T-helper 1 cell treated with Interleukin-12 subunit alpha and Interleukin-12 subunit beta and Interleukin-4 antibody, amounts not matched to agents 30 μg/mL and 1 μg/mL, for 36 hours (primary cell): ENCODE results near the gene GGTA1.
A peak's percentile ranks its signal among the peaks of the same experiment; 100 is the strongest.
"Not testable (repeated sequence)": the region's sequence is repeated elsewhere in the genome, so short reads cannot be mapped to it uniquely, and the experiment has no call there.

Experiments
- H3K27ac Mint-ChIP-seq: one replicate; pipeline ENCODE4 v1.8.0; 2021; ENCODE audit warnings: mild to moderate bottlenecking, mixed read lengths
- H3K27me3 Mint-ChIP-seq: one replicate; pipeline ENCODE4 v1.8.0; 2021; ENCODE audit warnings: low read depth, mixed read lengths
- H3K36me3 Mint-ChIP-seq: one replicate; pipeline ENCODE4 v1.8.0; 2021; ENCODE audit warnings: low read depth, mixed read lengths
- H3K4me1 Mint-ChIP-seq: one replicate; pipeline ENCODE4 v1.8.0; 2021; ENCODE audit warnings: low read depth, mixed read lengths
- H3K4me3 Mint-ChIP-seq: one replicate; pipeline ENCODE4 v1.8.0; 2021; ENCODE audit warnings: mild to moderate bottlenecking, moderate library complexity, mixed read lengths
- H3K9me3 Mint-ChIP-seq: one replicate; pipeline ENCODE4 v1.8.0; 2021; ENCODE audit warnings: mixed read lengths

The GGTA1 gene

GRCh38 chr9:121499427-121500164 lies at the start of gene GGTA1:
Gene GGTA1, minus strand, starts transcription at chr9:121499844. Its CDS starts 31,922 bp downstream, at chr9:121467922.
- peaks cover 10% of the 10 kb centered on the region for H3K9me3 Mint-ChIP-seq
- peaks cover 22% of the 10 kb centered on the region for H3K4me1 Mint-ChIP-seq
- H3K27ac Mint-ChIP-seq = no peak within 1 kb of the TSS
- peaks cover 2% of the 10 kb centered on the region for H3K36me3 Mint-ChIP-seq
- peak within 1 kb of the TSS; percentile 77 for H3K4me3 Mint-ChIP-seq
- H3K27me3 Mint-ChIP-seq = peaks cover 66% of the 10 kb centered on the region

GRCh38 chr9:121548666-121549065 lies 49.0 kb upstream of the GGTA1 start:
- Mint-ChIP-seq H3K4me1 (peaks cover 4% of the 10 kb centered on the region), H3K27ac (no peak overlapping the region), H3K4me3 (no peak overlapping the region), H3K27me3 (peaks cover 22% of the 10 kb centered on the region), H3K9me3 (no peaks in the 10 kb centered on the region), H3K36me3 (no peaks in the 10 kb centered on the region)

- no peaks in the 10 kb centered on the region for H3K36me3 Mint-ChIP-seq
- H3K4me1 Mint-ChIP-seq = peaks cover under 1% of the 10 kb centered on the region
- no peak overlapping the region for H3K27ac Mint-ChIP-seq
- H3K9me3 Mint-ChIP-seq = no peaks in the 10 kb centered on the region
- peaks cover 13% of the 10 kb centered on the region for H3K27me3 Mint-ChIP-seq
- H3K4me3 Mint-ChIP-seq = no peak overlapping the region
These were observed 46.3 kb upstream of the GGTA1 start for GRCh38 chr9:121545875-121546423.

GRCh38 chr9:121545150-121545874 lies 45.7 kb upstream of the GGTA1 start:
- Mint-ChIP-seq H3K4me1 (no peaks in the 10 kb centered on the region), H3K27me3 (peaks cover 12% of the 10 kb centered on the region), H3K36me3 (no peaks in the 10 kb centered on the region), H3K9me3 (no peaks in the 10 kb centered on the region), H3K27ac (no peak overlapping the region), H3K4me3 (no peak overlapping the region)

- H3K27ac Mint-ChIP-seq = no peak overlapping the region
These were observed 42.4 kb upstream of the GGTA1 start for GRCh38 chr9:121542025-121542424.

GRCh38 chr9:121541256-121541655 lies 41.6 kb upstream of the GGTA1 start:
- Mint-ChIP-seq H3K4me3 (no peak overlapping the region), H3K36me3 (no peaks in the 10 kb centered on the region), H3K9me3 (no peaks in the 10 kb centered on the region), H3K4me1 (no peaks in the 10 kb centered on the region), H3K27me3 (peaks cover 6% of the 10 kb centered on the region), H3K27ac (no peak overlapping the region)

More at GRCh38 chr9:121542025-121542424, 42.4 kb upstream of the GGTA1 start:
- Mint-ChIP-seq H3K9me3 (no peaks in the 10 kb centered on the region), H3K27me3 (peaks cover 9% of the 10 kb centered on the region), H3K36me3 (no peaks in the 10 kb centered on the region), H3K4me3 (no peak overlapping the region), H3K4me1 (no peaks in the 10 kb centered on the region)

GRCh38 chr9:121538221-121538620 lies 38.6 kb upstream of the GGTA1 start:
- Mint-ChIP-seq H3K4me3 (no peak overlapping the region), H3K9me3 (no peaks in the 10 kb centered on the region), H3K36me3 (no peaks in the 10 kb centered on the region), H3K27ac (no peak overlapping the region), H3K4me1 (no peaks in the 10 kb centered on the region), H3K27me3 (peaks cover 6% of the 10 kb centered on the region)

- no peaks in the 10 kb centered on the region for H3K4me1 Mint-ChIP-seq
- H3K9me3 Mint-ChIP-seq = no peaks in the 10 kb centered on the region
- H3K4me3 Mint-ChIP-seq = no peak overlapping the region
- peaks cover 10% of the 10 kb centered on the region for H3K27me3 Mint-ChIP-seq
- H3K27ac Mint-ChIP-seq = no peak overlapping the region
- no peaks in the 10 kb centered on the region for H3K36me3 Mint-ChIP-seq
These were observed 37.6 kb upstream of the GGTA1 start for GRCh38 chr9:121537283-121537682.

GRCh38 chr9:121532881-121533280 lies 33.2 kb upstream of the GGTA1 start:
- Mint-ChIP-seq H3K27me3 (peaks cover 4% of the 10 kb centered on the region), H3K36me3 (no peaks in the 10 kb centered on the region), H3K9me3 (no peaks in the 10 kb centered on the region), H3K27ac (no peak overlapping the region), H3K4me1 (no peaks in the 10 kb centered on the region), H3K4me3 (no peak overlapping the region)

- no peak overlapping the region for H3K4me3 Mint-ChIP-seq
- no peak overlapping the region for H3K27ac Mint-ChIP-seq
- no peaks in the 10 kb centered on the region for H3K36me3 Mint-ChIP-seq
- H3K27me3 Mint-ChIP-seq = peaks cover 4% of the 10 kb centered on the region
- H3K9me3 Mint-ChIP-seq = no peaks in the 10 kb centered on the region
- H3K4me1 Mint-ChIP-seq = no peaks in the 10 kb centered on the region
These were observed 29.8 kb upstream of the GGTA1 start for GRCh38 chr9:121529237-121529987.

GRCh38 chr9:121528642-121529041 lies 29.0 kb upstream of the GGTA1 start:
- Mint-ChIP-seq H3K4me1 (no peaks in the 10 kb centered on the region), H3K36me3 (no peaks in the 10 kb centered on the region), H3K27me3 (peaks cover 4% of the 10 kb centered on the region), H3K9me3 (no peaks in the 10 kb centered on the region), H3K27ac (no peak overlapping the region), H3K4me3 (no peak overlapping the region)

- H3K9me3 Mint-ChIP-seq = no peaks in the 10 kb centered on the region
- no peaks in the 10 kb centered on the region for H3K27me3 Mint-ChIP-seq
- H3K36me3 Mint-ChIP-seq = no peaks in the 10 kb centered on the region
- H3K4me1 Mint-ChIP-seq = no peaks in the 10 kb centered on the region
- no peak overlapping the region for H3K27ac Mint-ChIP-seq
- no peak overlapping the region for H3K4me3 Mint-ChIP-seq
These were observed 27.7 kb upstream of the GGTA1 start for GRCh38 chr9:121527371-121527770.

- H3K27ac Mint-ChIP-seq, H3K4me1 Mint-ChIP-seq, H3K9me3 Mint-ChIP-seq, H3K36me3 Mint-ChIP-seq, H3K4me3 Mint-ChIP-seq: not testable (repeated sequence)
- H3K27me3 Mint-ChIP-seq = peaks cover 14% of the 10 kb centered on the region
These were observed 20.0 kb upstream of the GGTA1 start for GRCh38 chr9:121519688-121520087.

- H3K27ac Mint-ChIP-seq = no peak overlapping the region
- no peak overlapping the region for H3K4me3 Mint-ChIP-seq
- no peaks in the 10 kb centered on the region for H3K9me3 Mint-ChIP-seq
- no peaks in the 10 kb centered on the region for H3K4me1 Mint-ChIP-seq
- peaks cover 14% of the 10 kb centered on the region for H3K27me3 Mint-ChIP-seq
- no peaks in the 10 kb centered on the region for H3K36me3 Mint-ChIP-seq
These were observed 19.0 kb upstream of the GGTA1 start for GRCh38 chr9:121518634-121519033.
